ENCODE data around the gene PEX11A. TPM values are rescaled to one million over a fixed set of nuclear protein-coding genes. Genes with fewer than 3 reads are reported as not detected.
"Not testable (repeated sequence)": the region's sequence is repeated elsewhere in the genome, so short reads cannot be mapped to it uniquely, and the experiment has no call there.

PEX11A gene
- total and polyA plus RNA-seq, 2 donors: 2.5 to 3.8 TPM

- Histone ChIP-seq H3K4me3 (ENCODE audit: low read length in 2 of 2) (no peak overlapping the region), H3K9me3 (ENCODE audit: control insufficient read depth in 2 of 2, insufficient read depth in 1 of 2, low read length in 1 of 2) (no peaks in the 10 kb centered on the region), H3K27me3 (ENCODE audit: control insufficient read depth in 2 of 2, insufficient read depth in 1 of 2, low read length in 1 of 2) (peaks cover 0 to 4% of the 10 kb centered on the region in 2 donors), H3K4me1 (ENCODE audit: control insufficient read depth in 2 of 2, insufficient read depth in 2 of 2, low read length in 2 of 2) (no peaks in the 10 kb centered on the region), H3K36me3 (ENCODE audit: control insufficient read depth in 2 of 2, insufficient read depth in 2 of 2, low read length in 1 of 2) (no peaks in the 10 kb centered on the region), H3K27ac (ENCODE audit: low read depth in 1 of 2, low read length in 1 of 2) (no peak overlapping the region)
- DNase-seq (ENCODE audit: low read depth in 6 of 9, low spot score in 9 of 9): no peak
- WGBS: 67% methylated on average over 3 of the region's 3 CpGs
Measured at GRCh38 chr15:89723031-89723430, 32.5 kb upstream of the PEX11A start.

GRCh38 chr15:89714775-89715174, 24.2 kb upstream of the PEX11A start:
- H3K27me3 ChIP-seq (ENCODE audit: control insufficient read depth in 2 of 2, insufficient read depth in 1 of 2, low read length in 1 of 2): no peaks in the 10 kb centered on the region
- no peak overlapping the region for H3K27ac ChIP-seq (ENCODE audit: low read depth in 1 of 2, low read length in 1 of 2)
- H3K4me1 ChIP-seq (ENCODE audit: control insufficient read depth in 2 of 2, insufficient read depth in 2 of 2, low read length in 2 of 2): no peaks in the 10 kb centered on the region
- no peak overlapping the region for H3K4me3 ChIP-seq (ENCODE audit: low read length in 2 of 2)
- WGBS: 96% methylated on average over 2 of the region's 2 CpGs
- DNase-seq (ENCODE audit: low read depth in 6 of 9, low spot score in 9 of 9): no peak
- H3K36me3 ChIP-seq (ENCODE audit: control insufficient read depth in 2 of 2, insufficient read depth in 2 of 2, low read length in 1 of 2): no peaks in the 10 kb centered on the region
- H3K9me3 ChIP-seq (ENCODE audit: control insufficient read depth in 2 of 2, insufficient read depth in 1 of 2, low read length in 1 of 2): no peaks in the 10 kb centered on the region

- WGBS: 94% methylated on average over 1 of the region's 1 CpG
- DNase-seq (ENCODE audit: low read depth in 6 of 9, low spot score in 9 of 9): no peak
- Histone ChIP-seq H3K9me3 (ENCODE audit: control insufficient read depth in 2 of 2, insufficient read depth in 1 of 2, low read length in 1 of 2) (no peaks in the 10 kb centered on the region), H3K4me3 (ENCODE audit: low read length in 2 of 2) (no peak overlapping the region), H3K27ac (ENCODE audit: low read depth in 1 of 2, low read length in 1 of 2) (no peak overlapping the region), H3K36me3 (ENCODE audit: control insufficient read depth in 2 of 2, insufficient read depth in 2 of 2, low read length in 1 of 2) (no peaks in the 10 kb centered on the region), H3K27me3 (ENCODE audit: control insufficient read depth in 2 of 2, insufficient read depth in 1 of 2, low read length in 1 of 2) (peaks cover 0 to 2% of the 10 kb centered on the region in 2 donors), H3K4me1 (ENCODE audit: control insufficient read depth in 2 of 2, insufficient read depth in 2 of 2, low read length in 2 of 2) (no peaks in the 10 kb centered on the region)
Measured at GRCh38 chr15:89707577-89707976, 17.0 kb upstream of the PEX11A start.

GRCh38 chr15:89704411-89704810, 13.9 kb upstream of the PEX11A start:
- H3K27ac ChIP-seq (ENCODE audit: low read depth in 1 of 2, low read length in 1 of 2): no peak overlapping the region
- no peak for DNase-seq (ENCODE audit: low read depth in 6 of 9, low spot score in 9 of 9)
- H3K27me3 ChIP-seq (ENCODE audit: control insufficient read depth in 2 of 2, insufficient read depth in 1 of 2, low read length in 1 of 2): peaks cover 0 to 4% of the 10 kb centered on the region in 2 donors
- H3K4me1 ChIP-seq (ENCODE audit: control insufficient read depth in 2 of 2, insufficient read depth in 2 of 2, low read length in 2 of 2): no peaks in the 10 kb centered on the region
- no peaks in the 10 kb centered on the region for H3K9me3 ChIP-seq (ENCODE audit: control insufficient read depth in 2 of 2, insufficient read depth in 1 of 2, low read length in 1 of 2)
- no peaks in the 10 kb centered on the region for H3K36me3 ChIP-seq (ENCODE audit: control insufficient read depth in 2 of 2, insufficient read depth in 2 of 2, low read length in 1 of 2)
- no peak overlapping the region for H3K4me3 ChIP-seq (ENCODE audit: low read length in 2 of 2)

GRCh38 chr15:89695198-89695597, 4.6 kb upstream of the PEX11A start:
- Histone ChIP-seq H3K36me3 (ENCODE audit: control insufficient read depth in 2 of 2, insufficient read depth in 2 of 2, low read length in 1 of 2) (no peaks in the 10 kb centered on the region), H3K9me3 (ENCODE audit: control insufficient read depth in 2 of 2, insufficient read depth in 1 of 2, low read length in 1 of 2) (no peaks in the 10 kb centered on the region), H3K4me3 (ENCODE audit: low read length in 2 of 2) (no peak overlapping the region), H3K27me3 (ENCODE audit: control insufficient read depth in 2 of 2, insufficient read depth in 1 of 2, low read length in 1 of 2) (peaks cover 0 to 2% of the 10 kb centered on the region in 2 donors), H3K4me1 (ENCODE audit: control insufficient read depth in 2 of 2, insufficient read depth in 2 of 2, low read length in 2 of 2) (peaks cover 4 to 6% of the 10 kb centered on the region in 2 donors), H3K27ac (ENCODE audit: low read depth in 1 of 2, low read length in 1 of 2) (no peak overlapping the region)
- 94% methylated on average over 1 of the region's 1 CpG for WGBS
- DNase-seq (ENCODE audit: low read depth in 6 of 9, low spot score in 9 of 9): no peak

GRCh38 chr15:89693696-89694095, 3.1 kb upstream of the PEX11A start:
- DNase-seq (ENCODE audit: low read depth in 6 of 9, low spot score in 9 of 9): no peak
- Histone ChIP-seq H3K4me3 (ENCODE audit: low read length in 2 of 2) (no peak overlapping the region), H3K27ac (ENCODE audit: low read depth in 1 of 2, low read length in 1 of 2) (no peak overlapping the region), H3K4me1 (ENCODE audit: control insufficient read depth in 2 of 2, insufficient read depth in 2 of 2, low read length in 2 of 2) (peaks cover 8 to 10% of the 10 kb centered on the region in 2 donors), H3K9me3 (ENCODE audit: control insufficient read depth in 2 of 2, insufficient read depth in 1 of 2, low read length in 1 of 2) (no peaks in the 10 kb centered on the region), H3K27me3 (ENCODE audit: control insufficient read depth in 2 of 2, insufficient read depth in 1 of 2, low read length in 1 of 2) (peaks cover 0 to 2% of the 10 kb centered on the region in 2 donors), H3K36me3 (ENCODE audit: control insufficient read depth in 2 of 2, insufficient read depth in 2 of 2, low read length in 1 of 2) (no peaks in the 10 kb centered on the region)
- WGBS: 90% methylated on average over 1 of the region's 1 CpG

- H3K27me3 ChIP-seq (ENCODE audit: control insufficient read depth in 2 of 2, insufficient read depth in 1 of 2, low read length in 1 of 2): peaks cover 0 to 2% of the 10 kb centered on the region in 2 donors
- no peak overlapping the region for H3K4me3 ChIP-seq (ENCODE audit: low read length in 2 of 2)
- H3K27ac ChIP-seq (ENCODE audit: low read depth in 1 of 2, low read length in 1 of 2): no peak overlapping the region
- no peak for DNase-seq (ENCODE audit: low read depth in 6 of 9, low spot score in 9 of 9)
- no peaks in the 10 kb centered on the region for H3K36me3 ChIP-seq (ENCODE audit: control insufficient read depth in 2 of 2, insufficient read depth in 2 of 2, low read length in 1 of 2)
- H3K9me3 ChIP-seq (ENCODE audit: control insufficient read depth in 2 of 2, insufficient read depth in 1 of 2, low read length in 1 of 2): no peaks in the 10 kb centered on the region
- peaks cover 8 to 10% of the 10 kb centered on the region in 2 donors for H3K4me1 ChIP-seq (ENCODE audit: control insufficient read depth in 2 of 2, insufficient read depth in 2 of 2, low read length in 2 of 2)
- 93% methylated on average over 2 of the region's 2 CpGs for WGBS
Measured at GRCh38 chr15:89693091-89693490, 2.5 kb upstream of the PEX11A start.

GRCh38 chr15:89689930-89690275, 651 bp downstream of the PEX11A start:
- Histone ChIP-seq H3K4me3 (ENCODE audit: low read length in 2 of 2) (peak overlapping the region; percentile 85 to 96), H3K4me1 (ENCODE audit: control insufficient read depth in 2 of 2, insufficient read depth in 2 of 2, low read length in 2 of 2) (peaks cover 8 to 10% of the 10 kb centered on the region in 2 donors)
- not testable (repeated sequence) for DNase-seq (ENCODE audit: low read depth in 6 of 9, low spot score in 9 of 9); H3K36me3 ChIP-seq (ENCODE audit: control insufficient read depth in 2 of 2, insufficient read depth in 2 of 2, low read length in 1 of 2); H3K9me3 ChIP-seq (ENCODE audit: control insufficient read depth in 2 of 2, insufficient read depth in 1 of 2, low read length in 1 of 2); H3K27me3 ChIP-seq (ENCODE audit: control insufficient read depth in 2 of 2, insufficient read depth in 1 of 2, low read length in 1 of 2); H3K27ac ChIP-seq (ENCODE audit: low read depth in 1 of 2, low read length in 1 of 2)
- 72% methylated on average over 15 of the region's 15 CpGs for WGBS

GRCh38 chr15:89686522-89686921, 4.0 kb downstream of the PEX11A start:
- no peak overlapping the region for H3K27ac ChIP-seq (ENCODE audit: low read depth in 1 of 2, low read length in 1 of 2)
- DNase-seq (ENCODE audit: low read depth in 6 of 9, low spot score in 9 of 9): no peak
- H3K4me1 ChIP-seq (ENCODE audit: control insufficient read depth in 2 of 2, insufficient read depth in 2 of 2, low read length in 2 of 2): peaks cover 8 to 10% of the 10 kb centered on the region in 2 donors

GRCh38 chr15:89685995-89686394, 4.6 kb downstream of the PEX11A start:
- DNase-seq (ENCODE audit: low read depth in 6 of 9, low spot score in 9 of 9): no peak
- WGBS: 83% methylated on average over 2 of the region's 2 CpGs

More at GRCh38 chr15:89686522-89686921, 4.0 kb downstream of the PEX11A start:
- Histone ChIP-seq H3K9me3 (ENCODE audit: control insufficient read depth in 2 of 2, insufficient read depth in 1 of 2, low read length in 1 of 2) (no peaks in the 10 kb centered on the region), H3K27me3 (ENCODE audit: control insufficient read depth in 2 of 2, insufficient read depth in 1 of 2, low read length in 1 of 2) (no peaks in the 10 kb centered on the region), H3K4me3 (ENCODE audit: low read length in 2 of 2) (no peak overlapping the region), H3K36me3 (ENCODE audit: control insufficient read depth in 2 of 2, insufficient read depth in 2 of 2, low read length in 1 of 2) (no peaks in the 10 kb centered on the region)

More at GRCh38 chr15:89685995-89686394, 4.6 kb downstream of the PEX11A start:
- H3K9me3 ChIP-seq (ENCODE audit: control insufficient read depth in 2 of 2, insufficient read depth in 1 of 2, low read length in 1 of 2): no peaks in the 10 kb centered on the region
- no peaks in the 10 kb centered on the region for H3K36me3 ChIP-seq (ENCODE audit: control insufficient read depth in 2 of 2, insufficient read depth in 2 of 2, low read length in 1 of 2)
- peaks cover 8 to 10% of the 10 kb centered on the region in 2 donors for H3K4me1 ChIP-seq (ENCODE audit: control insufficient read depth in 2 of 2, insufficient read depth in 2 of 2, low read length in 2 of 2)
- H3K4me3 ChIP-seq (ENCODE audit: low read length in 2 of 2): no peak overlapping the region
- no peak overlapping the region for H3K27ac ChIP-seq (ENCODE audit: low read depth in 1 of 2, low read length in 1 of 2)
- no peaks in the 10 kb centered on the region for H3K27me3 ChIP-seq (ENCODE audit: control insufficient read depth in 2 of 2, insufficient read depth in 1 of 2, low read length in 1 of 2)
